A549 (cell line): ENCODE results near the gene FBXO48.

Experiments
- BHLHE40 ChIP-seq: IDR thresholded peaks from 2 replicates; pipeline ENCODE4 v1.6.1; 2012; ENCODE audit warnings: low read depth, low read length, inconsistent platforms
- CEBPB ChIP-seq, 2 experiments: fragments of >200 bp in 1 of 2; sonication (Bioruptor Twin) in 1 of 2; formaldehyde crosslinking in 1 of 2; IDR thresholded peaks; 2 replicates each; pipeline ENCODE4 v1.6.1; 2012 to 2016
- EP300 ChIP-seq, 2 experiments: fragments of >200 bp; sonication (Bioruptor Twin); formaldehyde crosslinking; IDR thresholded peaks; 2 replicates in 1 of 2; 3 replicates in 1 of 2; pipeline ENCODE4 v1.6.1; 2016 to 2017
- JUNB ChIP-seq: fragments of >200 bp; sonication (Bioruptor Twin); formaldehyde crosslinking; IDR thresholded peaks from 2 replicates; pipeline ENCODE4 v1.6.1; 2016
- POLR2A ChIP-seq: IDR thresholded peaks from 2 replicates; pipeline ENCODE4 v1.6.1; 2012; ENCODE audit warnings: mild to moderate bottlenecking, low read length
- SMC3 ChIP-seq: fragments of >200 bp; sonication (Bioruptor Twin); formaldehyde crosslinking; IDR thresholded peaks from 3 replicates; pipeline ENCODE4 v1.6.1; 2018; ENCODE audit warnings: inconsistent platforms
- TF ChIP-seq, protein P1 (sequence below): fragments of >200 bp; sonication (Bioruptor Twin); formaldehyde crosslinking; IDR thresholded peaks from 3 replicates; pipeline ENCODE4 v1.5.1; 2016
- TF ChIP-seq, protein P2 (sequence below): fragments of 150-350 bp; IDR thresholded peaks from 2 replicates; pipeline ENCODE4 v1.6.1; 2014; ENCODE audit warnings: low read depth, mild to moderate bottlenecking, low read length

DNA sequence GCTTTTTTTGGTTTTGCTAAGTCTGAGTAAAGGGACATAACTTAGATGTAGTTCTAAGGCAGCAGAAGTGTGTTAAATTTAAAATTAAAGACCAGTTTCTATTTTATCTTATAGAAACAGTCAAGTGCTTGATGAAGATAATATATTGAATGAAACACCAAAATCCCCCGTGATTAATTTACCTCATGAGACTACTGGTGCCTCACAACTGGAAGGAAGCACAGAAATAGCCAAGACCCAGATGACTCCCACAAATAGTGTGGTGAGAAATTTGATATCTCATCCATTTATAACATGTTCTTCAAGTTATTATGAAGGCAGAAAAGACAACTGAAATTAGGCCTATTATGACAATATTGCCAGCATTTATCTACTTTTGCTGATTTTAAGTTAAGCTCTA lies 45.9 kb upstream of the FBXO48 start:
- TF ChIP-seq EP300 (IDR thresholded peaks at IDR 0.05): no peak
- TF ChIP-seq, protein P1, sequence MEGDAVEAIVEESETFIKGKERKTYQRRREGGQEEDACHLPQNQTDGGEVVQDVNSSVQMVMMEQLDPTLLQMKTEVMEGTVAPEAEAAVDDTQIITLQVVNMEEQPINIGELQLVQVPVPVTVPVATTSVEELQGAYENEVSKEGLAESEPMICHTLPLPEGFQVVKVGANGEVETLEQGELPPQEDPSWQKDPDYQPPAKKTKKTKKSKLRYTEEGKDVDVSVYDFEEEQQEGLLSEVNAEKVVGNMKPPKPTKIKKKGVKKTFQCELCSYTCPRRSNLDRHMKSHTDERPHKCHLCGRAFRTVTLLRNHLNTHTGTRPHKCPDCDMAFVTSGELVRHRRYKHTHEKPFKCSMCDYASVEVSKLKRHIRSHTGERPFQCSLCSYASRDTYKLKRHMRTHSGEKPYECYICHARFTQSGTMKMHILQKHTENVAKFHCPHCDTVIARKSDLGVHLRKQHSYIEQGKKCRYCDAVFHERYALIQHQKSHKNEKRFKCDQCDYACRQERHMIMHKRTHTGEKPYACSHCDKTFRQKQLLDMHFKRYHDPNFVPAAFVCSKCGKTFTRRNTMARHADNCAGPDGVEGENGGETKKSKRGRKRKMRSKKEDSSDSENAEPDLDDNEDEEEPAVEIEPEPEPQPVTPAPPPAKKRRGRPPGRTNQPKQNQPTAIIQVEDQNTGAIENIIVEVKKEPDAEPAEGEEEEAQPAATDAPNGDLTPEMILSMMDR: no peak
- TF ChIP-seq JUNB: no peak
- TF ChIP-seq, protein P2, sequence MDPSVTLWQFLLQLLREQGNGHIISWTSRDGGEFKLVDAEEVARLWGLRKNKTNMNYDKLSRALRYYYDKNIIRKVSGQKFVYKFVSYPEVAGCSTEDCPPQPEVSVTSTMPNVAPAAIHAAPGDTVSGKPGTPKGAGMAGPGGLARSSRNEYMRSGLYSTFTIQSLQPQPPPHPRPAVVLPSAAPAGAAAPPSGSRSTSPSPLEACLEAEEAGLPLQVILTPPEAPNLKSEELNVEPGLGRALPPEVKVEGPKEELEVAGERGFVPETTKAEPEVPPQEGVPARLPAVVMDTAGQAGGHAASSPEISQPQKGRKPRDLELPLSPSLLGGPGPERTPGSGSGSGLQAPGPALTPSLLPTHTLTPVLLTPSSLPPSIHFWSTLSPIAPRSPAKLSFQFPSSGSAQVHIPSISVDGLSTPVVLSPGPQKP: no peak
- TF ChIP-seq SMC3: no peak
- TF ChIP-seq BHLHE40: no peak
- TF ChIP-seq POLR2A: no peak
- no peak for TF ChIP-seq CEBPB (IDR thresholded peaks at IDR 0.05)
